Keratinocyte (primary cell): Measurements from ENCODE around the gene COL6A1. TPM values are rescaled to one million over a fixed set of nuclear protein-coding genes. Genes with fewer than 3 reads are reported as not detected.

Source experiments
- DNase-seq: peaks from one replicate; pipeline ENCODE4 v3.0.0-alpha.2; 2011; ENCODE audit warnings: low read depth, missing footprints, low spot score
- FAIRE-seq: peaks from 2 replicates; lab custom pipeline; 2011; peaks lifted over from hg19 to GRCh38; lab: Jason Lieb, UNC
- H2AFZ ChIP-seq: 2 replicates; pipeline ENCODE4 v1.6.0; 2012; ENCODE audit warnings: low read length, control low read depth, inconsistent platforms; ENCODE audit not compliant: control insufficient read depth
- H3K27ac ChIP-seq: 2 replicates; pipeline ENCODE4 v1.5.1; 2011; ENCODE audit warnings: low read length; ENCODE audit not compliant: control insufficient read depth, insufficient read depth
- H3K27me3 ChIP-seq: 3 replicates; pipeline ENCODE4 v1.6.0; 2011; ENCODE audit warnings: low read length; ENCODE audit not compliant: control insufficient read depth, insufficient read depth; ENCODE audit errors: extremely low read depth
- H3K36me3 ChIP-seq, 2 experiments: 2 replicates in 1 of 2; 3 replicates in 1 of 2; pipeline ENCODE4 v1.5.1; 2011; ENCODE audit warnings: low read length in 2 of 2, mild to moderate bottlenecking in 1 of 2; ENCODE audit not compliant: control insufficient read depth in 2 of 2, insufficient read depth in 2 of 2; ENCODE audit errors: extremely low read depth in 1 of 2
- H3K4me1 ChIP-seq: 3 replicates; pipeline ENCODE4 v1.5.1; 2011; ENCODE audit warnings: low read length; ENCODE audit not compliant: control insufficient read depth, insufficient read depth; ENCODE audit errors: extremely low read depth
- H3K4me2 ChIP-seq: 3 replicates; pipeline ENCODE4 v1.6.0; 2011; ENCODE audit warnings: low read depth, low read length; ENCODE audit not compliant: control insufficient read depth, insufficient read depth; ENCODE audit errors: extremely low read depth
- H3K4me3 ChIP-seq, 3 experiments: fragments of 200-600 bp in 1 of 3; sonication (generic) in 1 of 3; 2 replicates in 2 of 3; 3 replicates in 1 of 3; pipeline ENCODE4 v1.5.1; 2011 to 2016; ENCODE audit warnings: low read length in 3 of 3, mild to moderate bottlenecking in 3 of 3, control low read depth in 2 of 3, inconsistent platforms in 1 of 3, low read depth in 1 of 3, mixed read lengths in 1 of 3, mixed run types in 1 of 3, moderate library complexity in 1 of 3; ENCODE audit not compliant: control insufficient read depth in 2 of 3, insufficient read depth in 2 of 3; ENCODE audit errors: extremely low read depth in 1 of 3
- H3K79me2 ChIP-seq: 2 replicates; pipeline ENCODE4 v1.6.0; 2012; ENCODE audit warnings: low read length; ENCODE audit not compliant: control insufficient read depth, insufficient read depth
- H3K9ac ChIP-seq: 3 replicates; pipeline ENCODE4 v1.6.0; 2011; ENCODE audit warnings: low read length; ENCODE audit not compliant: control insufficient read depth, insufficient read depth; ENCODE audit errors: extremely low read depth
- H3K9me1 ChIP-seq: 3 replicates; pipeline ENCODE4 v1.6.0; 2011; ENCODE audit warnings: low read length; ENCODE audit not compliant: control insufficient read depth, insufficient read depth; ENCODE audit errors: extremely low read depth
- H3K9me3 ChIP-seq: 2 replicates; pipeline ENCODE4 v1.5.1; 2012; ENCODE audit warnings: low read depth, low read length; ENCODE audit not compliant: control insufficient read depth
- H4K20me1 ChIP-seq: 3 replicates; pipeline ENCODE4 v1.6.0; 2011; ENCODE audit warnings: low read length; ENCODE audit not compliant: control insufficient read depth, insufficient read depth; ENCODE audit errors: extremely low read depth
- CTCF ChIP-seq, 3 experiments: IDR thresholded peaks in 1 of 3; conservative IDR thresholded peaks in 1 of 3; optimal IDR thresholded peaks in 1 of 3; 2 replicates in 2 of 3; 3 replicates in 1 of 3; pipeline versions ENCODE3 to v1.5.1; 2011; ENCODE audit warnings: low read length in 3 of 3, mild to moderate bottlenecking in 3 of 3, moderate library complexity in 2 of 3, control low read depth in 1 of 3, inconsistent platforms in 1 of 3; ENCODE audit not compliant: insufficient read depth in 2 of 3; ENCODE audit errors: extremely low read depth in 1 of 3
- EZH2 ChIP-seq: IDR thresholded peaks from one replicate; pipeline ENCODE4 v1.6.1; 2012; ENCODE audit warnings: inconsistent platforms, mild to moderate bottlenecking, low read length, moderate library complexity
- dilution Hi-C: fragments of 300-500 bp; cut with MboI; formaldehyde crosslinking; loops from one replicate; pipeline ENCODE4 v1.7.0; 2020; ENCODE audit warnings: low sequenced_read_pairs; ENCODE audit not compliant: extremely low pct_ligation_motif_present
- polyA plus RNA-seq, 5 experiments: library from polyadenylated mRNA; depleted of rRNA in 3 of 5; stranded (reverse) in 3 of 5; stranded (forward) in 1 of 5; unstranded in 1 of 5; fragments of >200 nt; gene quantifications; 1 replicate in 1 of 5; 2 replicates in 3 of 5; 3 replicates in 1 of 5; pipeline versions ENCODE4 v1.2.1 to v1.2.3, GENCODE V29; 2011 to 2012; ENCODE audit warnings: missing spikeins in 2 of 5, low read depth in 1 of 5, low replicate concordance in 1 of 5

The COL6A1 gene
- polyA plus RNA-seq, 1 donor (not counting 4 experiments of a cell fraction or from before 2014, with no cell fraction given) = 2.5 TPM

- Histone ChIP-seq H3K4me3 (no peak overlapping the region), H4K20me1 (no peaks in the 10 kb centered on the region), H3K4me1 (no peaks in the 10 kb centered on the region), H3K9me1 (no peaks in the 10 kb centered on the region), H3K4me2 (no peak overlapping the region), H3K9me3 (peaks cover 2% of the 10 kb centered on the region), H3K36me3 (no peaks in the 10 kb centered on the region), H3K27me3 (no peaks in the 10 kb centered on the region), H3K27ac (no peak overlapping the region), H2AFZ (no peak overlapping the region), H3K9ac (no peak overlapping the region), H3K79me2 (no peaks in the 10 kb centered on the region)
- FAIRE-seq = no peak
- DNase-seq = no peak
- dilution Hi-C loops = no loop called here
- TF ChIP-seq CTCF (optimal IDR thresholded peaks at IDR 0.05 in 1 of 3, IDR thresholded peaks at IDR 0.05 in 1 of 3, conservative IDR thresholded peaks at IDR 0.05 in 1 of 3; ENCODE audit: extremely low read depth in 1 of 3, insufficient read depth in 2 of 3, low read length in 3 of 3) (no peak), EZH2 (no peak)
Measured at GRCh38 chr21:46001821-46002681, 20.5 kb downstream of the COL6A1 start.

- no peak for FAIRE-seq
- DNase-seq = no peak
- H2AFZ ChIP-seq = no peak overlapping the region
- H3K9me1 ChIP-seq = no peaks in the 10 kb centered on the region
- peaks cover 3% of the 10 kb centered on the region for H3K9me3 ChIP-seq
- dilution Hi-C loops = no loop called here
- no peaks in the 10 kb centered on the region for H3K79me2 ChIP-seq
- no peak overlapping the region for H3K9ac ChIP-seq
- H3K27ac ChIP-seq = no peak overlapping the region
- no peaks in the 10 kb centered on the region for H3K36me3 ChIP-seq
- TF ChIP-seq CTCF (optimal IDR thresholded peaks at IDR 0.05 in 1 of 3, IDR thresholded peaks at IDR 0.05 in 1 of 3, conservative IDR thresholded peaks at IDR 0.05 in 1 of 3; ENCODE audit: extremely low read depth in 1 of 3, insufficient read depth in 2 of 3, low read length in 3 of 3) = no peak
- no peak for TF ChIP-seq EZH2
- no peaks in the 10 kb centered on the region for H3K27me3 ChIP-seq
- no peak overlapping the region for H3K4me2 ChIP-seq
- H3K4me3 ChIP-seq = no peak overlapping the region
- H3K4me1 ChIP-seq = no peaks in the 10 kb centered on the region
- no peaks in the 10 kb centered on the region for H4K20me1 ChIP-seq
Measured at GRCh38 chr21:46002841-46003574, 21.4 kb downstream of the COL6A1 start.
